ENCODE data around the gene AKNA. TPM values are rescaled to one million over a fixed set of nuclear protein-coding genes. Genes with fewer than 3 reads are reported as not detected.

Gene AKNA
- total RNA-seq, 1 donor from 2014 or later, result 11.4 TPM

DNA sequence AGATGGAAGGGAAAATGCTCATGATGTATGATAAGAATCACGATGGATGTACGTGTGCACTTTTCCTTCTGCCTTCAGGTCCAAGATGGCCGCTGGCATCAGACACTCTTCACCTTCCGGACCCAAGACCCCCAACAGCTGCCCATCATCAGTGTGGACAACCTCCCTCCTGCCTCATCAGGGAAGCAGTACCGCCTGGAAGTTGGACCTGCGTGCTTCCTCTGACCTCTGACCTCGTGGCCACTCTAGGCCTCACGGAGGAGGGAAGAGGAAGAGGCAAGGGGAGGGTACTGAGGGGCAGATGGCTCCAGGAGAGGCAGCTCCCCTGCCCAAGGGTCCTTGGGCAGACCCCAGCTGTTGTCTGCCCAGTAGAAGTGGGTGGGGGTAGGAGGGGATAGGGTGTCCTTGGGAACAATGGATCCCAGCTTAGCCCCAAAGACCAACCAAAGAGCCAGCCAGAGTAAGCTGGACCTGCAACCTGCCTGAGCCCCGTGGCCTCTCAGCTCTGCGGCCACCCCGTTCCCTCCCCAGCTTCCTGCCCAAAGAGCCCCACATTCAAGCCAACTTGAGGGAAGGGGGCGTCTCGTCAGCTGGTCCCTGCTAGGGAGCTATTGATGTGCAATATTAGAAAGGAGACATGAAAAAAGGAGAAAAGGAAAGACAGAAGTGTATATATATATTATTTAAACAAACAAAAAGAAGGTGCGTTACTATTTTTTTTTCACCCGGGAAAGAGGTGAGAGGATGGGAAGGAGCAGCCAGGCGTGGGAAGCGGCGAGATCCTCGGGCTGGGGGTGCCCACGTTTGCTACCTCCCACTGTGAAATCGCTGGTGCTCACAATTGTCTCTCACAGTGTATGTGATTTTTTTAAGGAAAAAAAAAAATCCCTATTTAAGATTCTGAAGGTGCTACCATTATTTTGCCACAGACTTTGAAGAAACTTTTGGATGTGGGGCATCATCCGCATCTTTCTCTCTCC, 77.0 kb downstream of the AKNA start:
- H3K9me3 ChIP-seq (ENCODE audit: low read depth), result no peaks in the 10 kb centered on the region
- TF ChIP-seq EZH2phosphoT487 (IDR thresholded peaks at IDR 0.05), result no peak
- TF ChIP-seq EZH2 (IDR thresholded peaks at IDR 0.05), result no peak
- TF ChIP-seq, protein P1, sequence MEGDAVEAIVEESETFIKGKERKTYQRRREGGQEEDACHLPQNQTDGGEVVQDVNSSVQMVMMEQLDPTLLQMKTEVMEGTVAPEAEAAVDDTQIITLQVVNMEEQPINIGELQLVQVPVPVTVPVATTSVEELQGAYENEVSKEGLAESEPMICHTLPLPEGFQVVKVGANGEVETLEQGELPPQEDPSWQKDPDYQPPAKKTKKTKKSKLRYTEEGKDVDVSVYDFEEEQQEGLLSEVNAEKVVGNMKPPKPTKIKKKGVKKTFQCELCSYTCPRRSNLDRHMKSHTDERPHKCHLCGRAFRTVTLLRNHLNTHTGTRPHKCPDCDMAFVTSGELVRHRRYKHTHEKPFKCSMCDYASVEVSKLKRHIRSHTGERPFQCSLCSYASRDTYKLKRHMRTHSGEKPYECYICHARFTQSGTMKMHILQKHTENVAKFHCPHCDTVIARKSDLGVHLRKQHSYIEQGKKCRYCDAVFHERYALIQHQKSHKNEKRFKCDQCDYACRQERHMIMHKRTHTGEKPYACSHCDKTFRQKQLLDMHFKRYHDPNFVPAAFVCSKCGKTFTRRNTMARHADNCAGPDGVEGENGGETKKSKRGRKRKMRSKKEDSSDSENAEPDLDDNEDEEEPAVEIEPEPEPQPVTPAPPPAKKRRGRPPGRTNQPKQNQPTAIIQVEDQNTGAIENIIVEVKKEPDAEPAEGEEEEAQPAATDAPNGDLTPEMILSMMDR (IDR thresholded peaks at IDR 0.05), result no peak
- H3K27ac ChIP-seq, result no peak overlapping the region
- H3K27me3 ChIP-seq, result no peaks in the 10 kb centered on the region
- H3K4me2 ChIP-seq, result no peak overlapping the region
- H3K36me3 ChIP-seq, result no peaks in the 10 kb centered on the region
- H3K79me2 ChIP-seq (ENCODE audit: low read depth), result no peaks in the 10 kb centered on the region
- peaks cover 3% of the 10 kb centered on the region for H3K27me3 Mint-ChIP-seq (ENCODE audit: insufficient read depth, low read depth)
- no peak overlapping the region for H3K4me3 Mint-ChIP-seq
- H3K9ac ChIP-seq, result no peak overlapping the region
- no peaks in the 10 kb centered on the region for H4K20me1 ChIP-seq (ENCODE audit: low read depth)
- no peak overlapping the region for H3K4me3 ChIP-seq
- peaks cover 2% of the 10 kb centered on the region for H3K36me3 Mint-ChIP-seq
- no peaks in the 10 kb centered on the region for H3K9me3 Mint-ChIP-seq
- no peaks in the 10 kb centered on the region for H3F3A ChIP-seq (ENCODE audit: low read depth)
- H2AFZ ChIP-seq (replicated peaks), result no peak overlapping the region
- peaks cover under 1% of the 10 kb centered on the region for H3K4me1 Mint-ChIP-seq
- no peaks in the 10 kb centered on the region for H3K4me1 ChIP-seq
- no peak for DNase-seq (ENCODE audit: low spot score)
- no peak overlapping the region for H3K27ac Mint-ChIP-seq

DNA sequence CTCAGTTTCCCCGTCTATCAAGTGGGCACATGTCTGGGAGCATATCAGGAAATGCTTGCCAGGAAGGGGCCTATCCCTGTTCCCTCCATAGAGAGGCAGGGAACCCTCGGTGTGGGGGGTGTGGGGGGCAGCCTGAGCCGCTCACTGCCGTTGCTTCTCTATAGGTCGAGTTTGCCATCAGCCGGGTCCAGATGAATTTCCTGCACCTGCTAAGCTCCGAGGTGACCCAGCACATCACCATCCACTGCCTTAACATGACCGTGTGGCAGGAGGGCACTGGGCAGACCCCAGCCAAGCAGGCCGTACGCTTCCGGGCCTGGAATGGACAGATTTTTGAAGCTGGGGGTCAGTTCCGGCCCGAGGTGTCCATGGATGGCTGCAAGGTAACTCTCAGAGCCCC, 78.7 kb downstream of the AKNA start:
- TF ChIP-seq EZH2 (IDR thresholded peaks at IDR 0.05), result no peak
- TF ChIP-seq, protein P1 (IDR thresholded peaks at IDR 0.05), result no peak
- TF ChIP-seq EZH2phosphoT487 (IDR thresholded peaks at IDR 0.05), result no peak
- no peaks in the 10 kb centered on the region for H4K20me1 ChIP-seq (ENCODE audit: low read depth)
- no peaks in the 10 kb centered on the region for H3K79me2 ChIP-seq (ENCODE audit: low read depth)
- no peaks in the 10 kb centered on the region for H3F3A ChIP-seq (ENCODE audit: low read depth)
- no peaks in the 10 kb centered on the region for H3K4me1 ChIP-seq
- H3K36me3 ChIP-seq, result no peaks in the 10 kb centered on the region
- no peaks in the 10 kb centered on the region for H3K9me3 ChIP-seq (ENCODE audit: low read depth)
- Mint-ChIP-seq H3K4me3 (no peak overlapping the region), H3K27ac (no peak overlapping the region), H3K36me3 (peaks cover 2% of the 10 kb centered on the region), H3K4me1 (peaks cover 4% of the 10 kb centered on the region), H3K9me3 (no peaks in the 10 kb centered on the region), H3K27me3 (ENCODE audit: insufficient read depth, low read depth) (peaks cover 3% of the 10 kb centered on the region)
- H2AFZ ChIP-seq (replicated peaks), result no peak overlapping the region
- H3K4me2 ChIP-seq, result no peak overlapping the region
- H3K27me3 ChIP-seq, result no peaks in the 10 kb centered on the region
- DNase-seq (ENCODE audit: low spot score), result no peak
- no peak overlapping the region for H3K27ac ChIP-seq
- no peak overlapping the region for H3K4me3 ChIP-seq
- no peak overlapping the region for H3K9ac ChIP-seq

DNA sequence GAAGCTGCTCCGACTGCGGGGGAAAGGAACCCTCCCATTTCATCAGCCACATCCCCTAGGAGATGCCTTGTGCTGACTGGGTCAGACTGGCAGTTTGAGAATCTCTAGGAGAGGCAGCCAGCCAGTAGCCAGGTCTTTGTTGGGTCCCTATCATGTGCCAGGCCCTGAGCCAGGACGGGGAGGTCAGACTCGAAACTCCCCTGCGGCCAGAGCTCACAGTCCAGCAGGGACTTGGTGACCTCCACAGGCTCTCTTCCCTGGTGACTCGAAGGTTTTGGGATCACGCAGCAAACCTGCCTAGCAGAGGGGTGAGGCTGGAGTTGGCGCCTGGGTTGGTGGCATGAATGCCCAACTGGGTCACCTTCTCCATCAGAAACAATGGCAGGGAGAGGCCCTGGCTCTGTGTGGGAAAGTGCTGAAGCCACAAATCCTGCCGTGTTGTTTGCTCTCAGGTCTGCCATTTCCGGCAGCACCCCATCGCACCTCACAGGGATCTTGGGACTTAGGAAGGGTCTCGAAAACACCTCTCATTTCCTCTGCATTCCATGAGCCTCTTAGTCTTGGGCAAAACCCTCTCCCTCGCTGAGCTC, 79.3 kb downstream of the AKNA start:
- no peaks in the 10 kb centered on the region for H3K9me3 Mint-ChIP-seq
- TF ChIP-seq EZH2phosphoT487 (IDR thresholded peaks at IDR 0.05) (no peak), EZH2 (IDR thresholded peaks at IDR 0.05) (no peak)
- TF ChIP-seq, protein P1 (IDR thresholded peaks at IDR 0.05), result no peak
- Histone ChIP-seq H3K27ac (no peak overlapping the region), H3K36me3 (no peaks in the 10 kb centered on the region), H3K79me2 (ENCODE audit: low read depth) (no peaks in the 10 kb centered on the region), H3K27me3 (no peaks in the 10 kb centered on the region), H2AFZ (replicated peaks) (no peak overlapping the region), H3K4me2 (no peak overlapping the region), H3K9ac (no peak overlapping the region), H3K4me3 (no peak overlapping the region), H3K4me1 (no peaks in the 10 kb centered on the region), H4K20me1 (ENCODE audit: low read depth) (no peaks in the 10 kb centered on the region), H3F3A (ENCODE audit: low read depth) (no peaks in the 10 kb centered on the region), H3K9me3 (ENCODE audit: low read depth) (no peaks in the 10 kb centered on the region)
- H3K4me1 Mint-ChIP-seq, result peaks cover 4% of the 10 kb centered on the region
- no peak for DNase-seq (ENCODE audit: low spot score)
- no peak overlapping the region for H3K27ac Mint-ChIP-seq
- peaks cover 2% of the 10 kb centered on the region for H3K36me3 Mint-ChIP-seq
- H3K4me3 Mint-ChIP-seq, result no peak overlapping the region
- H3K27me3 Mint-ChIP-seq (ENCODE audit: insufficient read depth, low read depth), result peaks cover 3% of the 10 kb centered on the region
